Left lobe of liver (tissue), 2 donors: ENCODE data around the gene PARP12. TPM values are rescaled to one million over a fixed set of nuclear protein-coding genes. Genes with fewer than 3 reads are reported as not detected.

Experiments used
- ATAC-seq: fragments of 200-7000 bp; cut with Tn5 transposase; one replicate; pipeline ENCODE4 v1.9.1; 2020; ENCODE audit warnings: mild to moderate bottlenecking, moderate library complexity
- DNase-seq: peaks from one replicate; pipeline ENCODE4 v3.0.0-alpha.2; 2020; ENCODE audit warnings: low spot score
- total RNA-seq: library from RNA; stranded (reverse); gene quantifications from one replicate; pipeline ENCODE4 v1.2.1, GENCODE V29; 2021
- donor health status: DM: no; HTN: no; CAD: no; lungs with moderate emphysema.
- donor health status: DM: no; HTN: yes; CAD: no.

The PARP12 gene
- total RNA-seq, 1 donor from 2014 or later, result 17.8 TPM

GRCh38 chr7:139993592-139993991 lies 69.2 kb downstream of the PARP12 start:
- ATAC-seq, result no peak

GRCh38 chr7:139993169-139993568 lies 69.6 kb downstream of the PARP12 start:
- ATAC-seq, result no peak
- no peak for DNase-seq

More at GRCh38 chr7:139993592-139993991, 69.2 kb downstream of the PARP12 start:
- DNase-seq, result no peak

GRCh38 chr7:139992353-139993044 lies 70.3 kb downstream of the PARP12 start:
- DNase-seq (no peak), ATAC-seq (no peak)

GRCh38 chr7:139991911-139992310 lies 70.8 kb downstream of the PARP12 start:
- ATAC-seq (no peak), DNase-seq (no peak)

- no peak for ATAC-seq
- DNase-seq, result no peak
Observed at GRCh38 chr7:139991269-139991666, 71.5 kb downstream of the PARP12 start.

- ATAC-seq (no peak), DNase-seq (no peak)
Observed at GRCh38 chr7:139990571-139991268, 72.0 kb downstream of the PARP12 start.

GRCh38 chr7:139990142-139990535 lies 72.6 kb downstream of the PARP12 start:
- ATAC-seq (no peak), DNase-seq (no peak)

GRCh38 chr7:139989366-139990141 lies 73.2 kb downstream of the PARP12 start:
- no peak for DNase-seq
- ATAC-seq, result no peak

- DNase-seq (no peak), ATAC-seq (no peak)
Observed at GRCh38 chr7:139987691-139988516, 74.8 kb downstream of the PARP12 start.

- DNase-seq, result no peak
- no peak for ATAC-seq
Observed at GRCh38 chr7:139985811-139986210, 76.9 kb downstream of the PARP12 start.

GRCh38 chr7:139984642-139985539 lies 77.9 kb downstream of the PARP12 start:
- ATAC-seq (no peak), DNase-seq (no peak)

GRCh38 chr7:139982927-139983920 lies 79.5 kb downstream of the PARP12 start:
- ATAC-seq (no peak), DNase-seq (no peak)

GRCh38 chr7:139981511-139981895 lies 81.2 kb downstream of the PARP12 start:
- DNase-seq, result no peak

GRCh38 chr7:139976838-139977656 lies 85.7 kb downstream of the PARP12 start:
- no peak for DNase-seq
- ATAC-seq, result no peak

More at GRCh38 chr7:139981511-139981895, 81.2 kb downstream of the PARP12 start:
- no peak for ATAC-seq

GRCh38 chr7:139976055-139976837 lies 86.5 kb downstream of the PARP12 start:
- no peak for DNase-seq
- no peak for ATAC-seq

- DNase-seq, result no peak
- no peak for ATAC-seq
Observed at GRCh38 chr7:139974179-139974811, 88.5 kb downstream of the PARP12 start.
